ENCODE data around the gene TRPM3. TPM values are rescaled to one million over a fixed set of nuclear protein-coding genes. Genes with fewer than 3 reads are reported as not detected.

TRPM3 gene
- total and polyA plus RNA-seq, 2 of the 8 experiments (the other 6 are each of a cell fraction or from before 2014, with no cell fraction given): 2.4 to 10.9 TPM

- H3K79me2 ChIP-seq (ENCODE audit: control insufficient read depth in 1 of 2, insufficient read depth in 2 of 2, low read length in 2 of 2): no peaks in the 10 kb centered on the region
- H3K79me1 ChIP-seq (ENCODE audit: low read depth, low read length): no peaks in the 10 kb centered on the region
- no peaks in the 10 kb centered on the region; a peak in 1 of 7 replicates for H3K27me3 ChIP-seq (replicated peaks in 1 of 4; ENCODE audit: control insufficient read depth in 3 of 4, extremely low read depth in 1 of 4, insufficient read depth in 3 of 4, low read length in 3 of 4)
- no peak overlapping the region for H3K9ac ChIP-seq (replicated peaks in 1 of 4; ENCODE audit: extremely low read depth in 1 of 4, low read depth in 3 of 4, low read length in 3 of 4)
- H4K91ac ChIP-seq (replicated peaks; ENCODE audit: insufficient read length, low read length): no peak overlapping the region
- no peak overlapping the region for H2BK12ac ChIP-seq (ENCODE audit: low read depth, low read length)
- no peak overlapping the region for H3K56ac ChIP-seq (replicated peaks; ENCODE audit: insufficient read length, low read depth, low read length)
- peaks cover 0 to 12% (median 3%) of the 10 kb centered on the region in 4 experiments; a peak in 2 of 7 replicates for H3K4me1 ChIP-seq (replicated peaks in 1 of 4; ENCODE audit: control insufficient read depth in 3 of 4, insufficient read depth in 4 of 4, low read length in 3 of 4)
- H2BK5ac ChIP-seq (ENCODE audit: low read depth, low read length): no peak overlapping the region
- no peaks in the 10 kb centered on the region for H3K23me2 ChIP-seq (ENCODE audit: low read depth, low read length)
- ChIA-PET POLR2A (ENCODE audit: partially characterized antibody) (no interaction called here), CTCF (ENCODE audit: partially characterized antibody) (interaction anchor here (1.0 to 1.8 kb wide), 2 partner anchors 23 to 48 kb away, joined by 4 read pairs; no protein-coding TSS in a partner anchor)
- H3K14ac ChIP-seq (ENCODE audit: insufficient read length): no peak overlapping the region
- H2BK120ac ChIP-seq (replicated peaks; ENCODE audit: low read depth, low read length): no peak overlapping the region
- no peak overlapping the region for H4K5ac ChIP-seq (ENCODE audit: insufficient read length, low read depth, low read length)
- no peak overlapping the region for H2AFZ ChIP-seq (ENCODE audit: low read length)
- no peak overlapping the region for H3K23ac ChIP-seq (ENCODE audit: insufficient read length)
- FAIRE-seq (no peak), DNase-seq (ENCODE audit: low read depth in 1 of 2, low spot score in 2 of 2) (no peak)
- no peak overlapping the region for H4K8ac ChIP-seq (ENCODE audit: extremely low read depth, insufficient read depth, low read length)
- no peaks in the 10 kb centered on the region for H3K9me3 ChIP-seq (ENCODE audit: insufficient read depth in 2 of 2, low read depth in 1 of 2, low read length in 1 of 2)
- H3K4ac ChIP-seq (replicated peaks; ENCODE audit: insufficient read length, low read depth, low read length): no peak overlapping the region
- no peaks in the 10 kb centered on the region for H4K20me1 ChIP-seq (replicated peaks in 1 of 2; ENCODE audit: control insufficient read depth in 1 of 2, insufficient read depth in 2 of 2, low read length in 2 of 2)
- no peak overlapping the region for H3K4me2 ChIP-seq (ENCODE audit: insufficient read depth in 1 of 2, low read depth in 2 of 2, low read length in 2 of 2)
- H2AK5ac ChIP-seq (ENCODE audit: low read depth, low read length): no peak overlapping the region
- no peak overlapping the region for H3K4me3 ChIP-seq (ENCODE audit: extremely low read depth in 1 of 4, insufficient read depth in 2 of 4, low read depth in 3 of 4, low read length in 4 of 4)
- no peak overlapping the region for H3K27ac ChIP-seq (ENCODE audit: low read depth, low read length)
- 84% methylated on average over 1 of the region's 1 CpG; no CpG with 5 or more reads in 1 of the 2 experiments for WGBS, 2 experiments (ENCODE audit: extremely low coverage in 1 of 2, insufficient coverage in 1 of 2, insufficient read length in 1 of 2, insufficient replicate concordance in 2 of 2, low coverage in 1 of 2, low lambda C conversion rate in 2 of 2, missing lambda C conversion rate in 1 of 2)
- TF ChIP-seq RAD21 (IDR thresholded peaks at IDR 0.05 in 1 of 2, conservative IDR thresholded peaks at IDR 0.05 in 1 of 2; ENCODE audit: low read depth in 2 of 2, low read length in 2 of 2): no peak
- TF ChIP-seq CREB1 (IDR thresholded peaks at IDR 0.05): no peak
- TF ChIP-seq GTF2F1 (IDR thresholded peaks at IDR 0.05; ENCODE audit: borderline replicate concordance, low read depth, low read length): no peak
- TF ChIP-seq CHD2 (IDR thresholded peaks at IDR 0.05; ENCODE audit: low read length): no peak
- TF ChIP-seq SIN3A (conservative IDR thresholded peaks at IDR 0.05 in 1 of 2, IDR thresholded peaks at IDR 0.05 in 1 of 2; ENCODE audit: low read depth in 1 of 2, low read length in 2 of 2): no peak
- no peak for TF ChIP-seq TBP (IDR thresholded peaks at IDR 0.05; ENCODE audit: low read depth, low read length)
- no peak for TF ChIP-seq CEBPB (IDR thresholded peaks at IDR 0.05; ENCODE audit: low read depth, low read length)
- TF ChIP-seq POU5F1 (IDR thresholded peaks at IDR 0.05; ENCODE audit: low read depth, low read length): no peak
- TF ChIP-seq POLR2A (IDR thresholded peaks at IDR 0.05; ENCODE audit: control extremely low read depth in 1 of 2, low read depth in 2 of 2, low read length in 2 of 2): no peak
- no peak overlapping the region for H2BK20ac ChIP-seq (ENCODE audit: low read length)
- H2BK15ac ChIP-seq (ENCODE audit: low read length): no peak overlapping the region
- no peaks in the 10 kb centered on the region for H3K36me3 ChIP-seq (ENCODE audit: control insufficient read depth in 2 of 4, insufficient read depth in 4 of 4, low read length in 3 of 4)
- no peak overlapping the region for H3K18ac ChIP-seq (ENCODE audit: extremely low read depth, low read length)
Measured at GRCh38 chr9:70883056-70883455, 238.4 kb downstream of the TRPM3 start.

Data from H1 (cell line).